Stimulated activated naive B cell treated with anti-CD40 and anti-IgM and Interleukin-4, amounts not matched to agents 10 μg/mL and 1 μg/mL and 100 μg/mL, for 72 hours (primary cell): Measurements from ENCODE around the gene TBX19.

Experiments
- ATAC-seq, 2 donors: fragments of 150-1000 bp; cut with Tn5 transposase; replicated peaks; 2 replicates each; pipeline ENCODE4 v1.10.0; 2021; ENCODE audit warnings: moderate library complexity in 1 of 2
- DNase-seq: peaks from one replicate; pipeline ENCODE4 v3.0.0; 2021
- H3K27ac Mint-ChIP-seq: one replicate; pipeline ENCODE4 v1.8.0; 2022; ENCODE audit warnings: mild to moderate bottlenecking, mixed read lengths
- H3K27me3 Mint-ChIP-seq, 2 donors: one replicate each; pipeline ENCODE4 v1.8.0; 2022; ENCODE audit warnings: mixed read lengths in 2 of 2
- H3K36me3 Mint-ChIP-seq, 2 donors: one replicate each; pipeline ENCODE4 v1.8.0; 2022; ENCODE audit warnings: mixed read lengths in 2 of 2, mild to moderate bottlenecking in 1 of 2
- H3K4me1 Mint-ChIP-seq, 2 donors: one replicate each; pipeline ENCODE4 v1.8.0; 2022; ENCODE audit warnings: mixed read lengths in 2 of 2, mild to moderate bottlenecking in 1 of 2
- H3K4me3 Mint-ChIP-seq, 2 donors: one replicate each; pipeline ENCODE4 v1.8.0; 2022; ENCODE audit warnings: mild to moderate bottlenecking in 2 of 2, mixed read lengths in 2 of 2, moderate library complexity in 1 of 2
- H3K9me3 Mint-ChIP-seq, 2 donors: one replicate each; pipeline ENCODE4 v1.8.0; 2022; ENCODE audit warnings: mixed read lengths in 2 of 2, mild to moderate bottlenecking in 1 of 2

TBX19 gene

DNA sequence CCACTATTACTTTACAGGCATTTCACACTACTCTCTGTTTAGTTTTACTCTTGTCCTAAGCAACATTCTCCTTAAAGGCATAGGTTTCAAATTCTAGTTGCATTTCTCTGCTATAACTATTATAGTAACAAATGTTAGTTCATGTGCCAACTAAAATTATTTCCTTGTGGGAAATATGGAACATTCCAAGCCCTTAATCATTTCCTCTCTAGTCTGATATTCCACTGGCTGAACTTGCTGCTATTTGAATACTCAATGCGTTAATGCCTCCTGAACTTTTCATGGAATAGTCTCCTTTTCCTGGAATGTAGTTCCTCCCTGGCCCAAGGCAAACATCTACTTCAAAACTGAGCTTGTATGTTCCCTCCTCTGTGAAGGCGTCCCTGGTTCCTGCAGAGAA, 19.3 kb upstream of the TBX19 start:
- Mint-ChIP-seq H3K36me3 (peaks cover 37 to 68% of the 10 kb centered on the region in 2 donors), H3K4me1 (peaks cover 0 to 4% of the 10 kb centered on the region in 2 donors)

DNA sequence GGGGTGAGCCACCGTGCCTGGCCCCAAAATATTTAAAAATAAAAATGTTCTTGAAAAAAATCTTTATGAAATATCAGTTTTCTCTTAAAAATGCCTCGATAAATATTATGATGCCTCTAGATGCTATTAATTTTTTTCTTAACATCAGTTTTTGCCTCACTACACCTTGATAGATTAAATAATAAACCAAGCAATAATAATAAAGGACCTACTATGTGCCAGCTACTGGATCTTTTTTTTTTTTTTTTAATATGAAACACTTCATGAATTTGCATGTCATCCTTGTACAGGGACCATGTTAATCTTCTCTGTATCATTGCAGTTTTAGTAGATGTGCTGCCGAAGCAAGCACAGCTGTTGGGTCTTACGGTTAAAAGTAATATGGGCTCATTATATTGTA, 17.5 kb upstream of the TBX19 start:
- DNase-seq (no peak), ATAC-seq (no peak)
- H3K27me3 Mint-ChIP-seq, result no peaks in the 10 kb centered on the region
- H3K27ac Mint-ChIP-seq, result no peak overlapping the region
- peaks cover 29 to 51% of the 10 kb centered on the region in 2 donors for H3K36me3 Mint-ChIP-seq
- no peak overlapping the region for H3K4me3 Mint-ChIP-seq
- peaks cover 0 to 4% of the 10 kb centered on the region in 2 donors for H3K4me1 Mint-ChIP-seq
- H3K9me3 Mint-ChIP-seq, result peaks cover 0 to 4% of the 10 kb centered on the region in 2 donors

More for the DNA sequence above, 19.3 kb upstream of the TBX19 start:
- Mint-ChIP-seq H3K27me3 (no peaks in the 10 kb centered on the region), H3K27ac (no peak overlapping the region), H3K9me3 (peaks cover 0 to 4% of the 10 kb centered on the region in 2 donors), H3K4me3 (no peak overlapping the region)
- DNase-seq (no peak), ATAC-seq (no peak)

DNA sequence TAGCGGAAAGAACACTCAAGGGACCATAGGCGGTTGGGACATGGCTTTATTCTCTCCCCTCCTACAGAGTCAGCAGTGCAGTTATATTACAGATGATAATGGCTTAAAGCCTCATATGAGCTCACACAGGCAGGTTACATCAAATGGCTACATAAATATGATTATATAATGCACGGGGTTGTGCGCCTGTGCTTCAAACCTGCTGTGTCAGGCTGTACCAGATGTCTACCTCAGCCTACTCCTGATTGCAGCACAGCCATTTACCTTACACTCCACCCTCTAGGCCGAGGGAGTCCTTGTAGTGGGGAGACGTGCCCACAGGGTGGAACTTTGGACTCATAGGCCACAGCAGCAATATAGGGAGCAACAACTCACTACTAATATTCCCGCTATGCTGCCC, 16.4 kb upstream of the TBX19 start:
- ATAC-seq, result no peak
- H3K27ac Mint-ChIP-seq, result no peak overlapping the region
- H3K9me3 Mint-ChIP-seq, result peaks cover 2 to 4% of the 10 kb centered on the region in 2 donors
- no peaks in the 10 kb centered on the region for H3K27me3 Mint-ChIP-seq
- peaks cover 32 to 50% of the 10 kb centered on the region in 2 donors for H3K36me3 Mint-ChIP-seq
- no peak overlapping the region for H3K4me3 Mint-ChIP-seq
- H3K4me1 Mint-ChIP-seq, result peaks cover 0 to 4% of the 10 kb centered on the region in 2 donors
- no peak for DNase-seq

DNA sequence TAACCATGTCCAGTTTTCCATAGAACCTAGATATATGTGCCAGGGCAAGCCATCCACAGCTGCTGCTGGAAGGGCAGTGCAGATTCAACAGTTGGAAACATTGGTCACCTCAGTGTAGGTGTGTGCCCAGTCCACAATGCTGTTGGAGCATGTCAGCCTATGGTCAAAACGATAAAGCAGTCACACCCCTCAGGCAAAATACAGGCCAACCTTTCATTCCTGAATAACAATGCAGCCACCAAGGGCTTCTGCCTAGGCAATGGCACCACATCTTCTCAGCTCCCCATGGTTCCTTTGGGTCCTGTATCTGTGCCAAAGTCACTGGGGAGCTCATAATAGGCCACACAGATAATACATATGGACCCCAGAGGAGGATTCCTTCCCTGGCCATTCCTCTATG, 15.1 kb upstream of the TBX19 start:
- H3K27ac Mint-ChIP-seq, result no peak overlapping the region
- DNase-seq (no peak), ATAC-seq (no peak)
- peaks cover 2 to 4% of the 10 kb centered on the region in 2 donors for H3K9me3 Mint-ChIP-seq
- H3K4me3 Mint-ChIP-seq, result no peak overlapping the region
- peaks cover 30 to 55% of the 10 kb centered on the region in 2 donors for H3K36me3 Mint-ChIP-seq
- peaks cover 0 to 4% of the 10 kb centered on the region in 2 donors for H3K4me1 Mint-ChIP-seq
- H3K27me3 Mint-ChIP-seq, result no peaks in the 10 kb centered on the region

DNA sequence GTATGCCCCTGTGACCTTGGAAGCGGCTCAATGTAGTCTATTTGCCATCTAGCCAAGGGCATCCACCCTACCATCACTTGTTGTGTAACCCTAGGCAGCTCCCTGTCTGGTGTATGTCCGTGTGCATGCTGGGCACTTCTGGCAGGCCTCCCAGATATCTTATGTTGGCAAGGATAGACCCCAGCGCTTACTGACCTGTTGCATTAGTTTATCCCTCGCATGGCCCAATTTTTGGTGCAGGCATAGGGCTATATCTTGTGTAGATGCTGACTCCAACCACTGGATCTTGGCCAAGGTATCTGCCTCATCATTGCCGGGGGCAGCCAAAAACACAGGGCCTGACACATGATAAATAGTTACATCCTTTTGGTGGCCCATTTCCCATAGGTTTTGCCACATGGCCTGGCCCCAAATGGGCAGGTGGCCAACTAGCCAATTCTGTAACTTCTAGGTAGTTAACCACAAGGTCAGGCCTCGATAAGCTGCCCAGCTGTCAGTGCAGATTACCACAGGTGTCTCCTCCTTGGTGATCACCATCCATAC, 14.0 kb upstream of the TBX19 start:
- Mint-ChIP-seq H3K9me3 (peaks cover 2 to 4% of the 10 kb centered on the region in 2 donors), H3K4me1 (no peaks in the 10 kb centered on the region), H3K27me3 (no peaks in the 10 kb centered on the region), H3K27ac (no peak overlapping the region), H3K4me3 (no peak overlapping the region), H3K36me3 (peaks cover 19 to 45% of the 10 kb centered on the region in 2 donors)
- DNase-seq (no peak), ATAC-seq (no peak)

DNA sequence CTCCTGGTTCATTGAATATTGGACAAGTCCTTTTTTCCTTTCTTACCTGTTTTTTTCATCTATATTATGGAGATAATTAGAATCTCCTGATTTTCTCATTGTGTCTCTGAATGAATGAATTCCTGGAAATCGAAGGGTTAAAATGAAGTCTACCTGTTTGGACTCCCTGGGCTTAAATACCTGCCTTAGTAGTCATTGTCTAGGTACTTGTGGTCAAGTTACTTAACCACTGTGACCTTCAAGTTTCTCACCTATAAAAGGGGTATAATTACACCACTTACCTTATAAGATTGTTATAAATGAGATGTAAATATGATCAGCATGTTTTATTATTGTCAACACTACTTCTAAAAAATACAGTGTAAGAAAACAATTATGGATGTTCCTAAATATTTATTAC, 9.0 kb upstream of the TBX19 start:
- DNase-seq, result no peak
- Mint-ChIP-seq H3K9me3 (peaks cover 0 to 3% of the 10 kb centered on the region in 2 donors), H3K27ac (no peak overlapping the region), H3K27me3 (no peaks in the 10 kb centered on the region), H3K36me3 (peaks cover 10 to 36% of the 10 kb centered on the region in 2 donors), H3K4me3 (no peak overlapping the region), H3K4me1 (peaks cover 12 to 23% of the 10 kb centered on the region in 2 donors)
- ATAC-seq, result no peak

DNA sequence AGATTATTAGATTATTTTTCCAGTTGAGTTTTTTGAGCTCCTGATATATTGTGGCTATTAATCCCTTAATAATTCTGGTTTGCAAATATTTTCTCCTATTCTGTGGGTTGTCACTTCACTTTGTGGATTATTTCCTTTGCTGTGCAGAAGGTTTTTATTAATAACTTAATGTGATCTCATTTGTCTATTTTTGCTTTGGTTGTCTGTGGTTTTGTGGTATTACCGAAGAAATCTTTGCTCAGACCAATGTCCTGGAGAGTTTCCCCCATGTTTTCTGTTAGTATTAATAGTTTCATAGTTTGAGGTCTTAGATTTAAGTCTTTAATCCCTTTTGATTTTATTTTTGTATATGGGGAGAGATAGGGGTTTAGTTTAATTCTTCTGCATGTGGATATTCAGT, 7.1 kb upstream of the TBX19 start:
- ATAC-seq (peak; percentile 69 to 75), DNase-seq (no peak)
- H3K27me3 Mint-ChIP-seq, result no peaks in the 10 kb centered on the region
- peak overlapping the region; percentile 43 to 49 for H3K4me3 Mint-ChIP-seq
- peak overlapping the region; percentile 59 for H3K27ac Mint-ChIP-seq
- peaks cover 0 to 6% of the 10 kb centered on the region in 2 donors for H3K9me3 Mint-ChIP-seq
- H3K36me3 Mint-ChIP-seq, result peaks cover 18 to 46% of the 10 kb centered on the region in 2 donors
- H3K4me1 Mint-ChIP-seq, result peaks cover 12 to 23% of the 10 kb centered on the region in 2 donors

DNA sequence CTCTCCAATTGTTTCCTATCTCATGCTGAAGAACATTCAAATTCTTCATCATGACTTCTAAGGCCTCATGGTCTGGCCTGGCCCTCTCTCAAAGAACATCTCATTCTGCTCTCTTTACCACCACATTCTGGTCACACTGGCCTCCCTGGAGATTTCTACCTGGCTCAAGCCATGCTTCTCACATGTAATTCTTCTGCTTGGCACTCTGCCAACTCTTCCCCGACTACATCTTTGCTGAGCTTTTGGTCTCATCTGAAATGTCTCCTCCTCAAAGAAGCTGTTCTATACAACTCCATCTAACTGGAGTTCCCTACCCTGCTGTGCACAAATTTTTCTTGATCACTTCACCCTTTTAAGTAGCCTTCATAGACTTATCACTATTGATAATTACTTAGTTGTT, 1.4 kb upstream of the TBX19 start:
- peaks cover 0 to 2% of the 10 kb centered on the region in 2 donors for H3K9me3 Mint-ChIP-seq
- no peak for DNase-seq
- peaks cover 23 to 42% of the 10 kb centered on the region in 2 donors for H3K36me3 Mint-ChIP-seq
- no peak overlapping the region for H3K4me3 Mint-ChIP-seq
- no peaks in the 10 kb centered on the region for H3K27me3 Mint-ChIP-seq
- no peak overlapping the region for H3K27ac Mint-ChIP-seq
- H3K4me1 Mint-ChIP-seq, result peaks cover 6 to 17% of the 10 kb centered on the region in 2 donors
- no peak for ATAC-seq

DNA sequence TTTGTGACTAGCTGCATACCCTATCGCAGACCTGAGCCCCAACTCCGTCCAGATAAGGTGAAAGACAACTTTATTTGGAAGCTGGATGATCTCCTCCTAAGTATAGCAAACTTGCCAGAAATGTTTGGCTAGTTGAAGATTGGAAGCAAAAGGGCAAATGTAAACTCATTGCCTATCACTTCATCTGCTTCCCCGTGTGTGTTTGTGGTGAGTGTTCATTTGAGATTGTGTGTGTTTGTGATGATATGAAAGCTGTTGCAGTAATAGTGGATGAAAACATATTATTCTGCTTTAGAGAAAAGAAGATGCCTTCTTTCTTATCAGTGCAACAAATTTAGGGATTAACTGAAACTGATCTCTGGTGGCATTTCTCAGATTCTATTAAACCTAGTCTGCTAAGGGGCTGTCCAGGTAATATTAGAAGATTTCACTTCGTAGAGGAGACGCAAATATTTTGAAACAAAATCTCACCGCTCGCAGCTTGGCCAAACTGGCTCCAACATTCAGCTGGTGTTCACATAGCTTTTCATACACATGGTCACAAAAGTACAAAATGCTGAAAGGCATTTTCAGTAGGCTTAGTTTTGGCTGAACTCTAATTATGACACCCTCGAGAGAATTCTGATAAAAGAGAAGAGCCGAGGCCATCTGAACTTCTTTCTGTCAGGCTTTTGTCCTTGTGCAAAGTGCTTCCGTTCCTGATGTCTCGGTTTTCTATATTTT, 1.1 kb downstream of the TBX19 start:
- H3K36me3 Mint-ChIP-seq, result peaks cover 21 to 38% of the 10 kb centered on the region in 2 donors
- ATAC-seq (no peak), DNase-seq (no peak)
- peaks cover 3 to 11% of the 10 kb centered on the region in 2 donors for H3K4me1 Mint-ChIP-seq
- H3K9me3 Mint-ChIP-seq, result peaks cover 0 to 2% of the 10 kb centered on the region in 2 donors
- no peak overlapping the region for H3K4me3 Mint-ChIP-seq
- H3K27ac Mint-ChIP-seq, result no peak overlapping the region
- H3K27me3 Mint-ChIP-seq, result no peaks in the 10 kb centered on the region

DNA sequence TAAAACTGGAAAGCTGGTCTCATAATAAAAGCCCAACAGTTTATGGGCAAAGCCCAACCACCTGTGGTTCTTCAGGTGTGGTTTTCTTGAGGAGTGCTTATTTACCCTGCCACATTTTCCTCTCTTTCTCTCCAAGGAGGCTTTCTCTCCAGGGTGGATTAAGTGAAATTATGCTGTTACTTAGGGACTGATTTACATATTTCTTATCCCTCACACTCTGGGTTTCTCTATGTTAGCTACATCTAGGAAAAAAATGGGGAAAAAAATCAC, 4.8 kb downstream of the TBX19 start:
- Mint-ChIP-seq H3K4me3 (no peak overlapping the region), H3K4me1 (peaks cover 8 to 18% of the 10 kb centered on the region in 2 donors), H3K36me3 (peaks cover 16 to 19% of the 10 kb centered on the region in 2 donors), H3K27me3 (no peaks in the 10 kb centered on the region), H3K27ac (no peak overlapping the region), H3K9me3 (no peaks in the 10 kb centered on the region)
- ATAC-seq, result no peak
- no peak for DNase-seq

DNA sequence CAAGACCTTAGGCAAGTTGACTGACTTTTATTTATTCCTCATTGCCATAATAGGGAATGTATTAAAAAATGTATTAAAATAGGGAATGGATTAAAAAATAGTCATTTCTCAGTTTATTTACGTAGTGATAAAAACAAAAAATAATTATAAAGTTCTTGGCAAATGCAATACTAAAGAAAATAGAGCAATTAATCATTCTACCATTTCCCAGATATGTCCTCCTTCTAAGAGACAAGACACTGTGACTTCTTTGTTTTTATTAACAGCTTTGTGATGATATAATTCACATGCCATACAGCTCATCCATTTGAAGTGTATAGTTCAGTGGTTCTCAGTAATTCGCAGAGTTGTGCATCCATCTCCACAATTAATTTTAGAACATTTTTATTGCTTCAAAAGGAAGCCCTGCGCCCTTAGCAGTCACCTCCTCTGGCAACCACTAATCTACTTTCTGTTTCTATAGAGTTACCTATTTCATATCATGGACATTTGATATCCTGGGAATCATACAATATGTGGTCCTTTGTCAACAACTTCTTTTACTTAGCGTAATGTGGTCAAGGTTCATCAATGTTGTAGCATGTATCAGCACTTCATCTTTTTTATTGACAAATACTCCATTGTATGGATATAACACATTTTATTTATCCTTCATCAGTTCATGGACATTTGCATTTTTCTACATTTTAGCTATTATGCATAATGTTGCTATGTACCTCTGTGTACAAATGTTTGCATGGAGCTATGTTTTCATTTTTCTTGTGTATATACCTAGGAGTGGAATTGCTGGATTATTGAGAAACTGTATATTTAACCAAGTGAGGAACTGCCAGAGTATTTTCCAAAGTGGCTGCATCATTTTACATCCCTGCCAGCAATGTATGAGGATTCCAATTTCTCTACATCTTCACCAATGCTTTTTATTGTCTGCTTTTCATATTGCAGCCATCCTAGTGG, 5.6 kb downstream of the TBX19 start:
- Mint-ChIP-seq H3K4me3 (no peak overlapping the region), H3K4me1 (peaks cover 8 to 18% of the 10 kb centered on the region in 2 donors), H3K27me3 (no peaks in the 10 kb centered on the region), H3K9me3 (no peaks in the 10 kb centered on the region), H3K27ac (no peak overlapping the region), H3K36me3 (peaks cover 11 to 15% of the 10 kb centered on the region in 2 donors)
- no peak for ATAC-seq
- DNase-seq, result no peak

DNA sequence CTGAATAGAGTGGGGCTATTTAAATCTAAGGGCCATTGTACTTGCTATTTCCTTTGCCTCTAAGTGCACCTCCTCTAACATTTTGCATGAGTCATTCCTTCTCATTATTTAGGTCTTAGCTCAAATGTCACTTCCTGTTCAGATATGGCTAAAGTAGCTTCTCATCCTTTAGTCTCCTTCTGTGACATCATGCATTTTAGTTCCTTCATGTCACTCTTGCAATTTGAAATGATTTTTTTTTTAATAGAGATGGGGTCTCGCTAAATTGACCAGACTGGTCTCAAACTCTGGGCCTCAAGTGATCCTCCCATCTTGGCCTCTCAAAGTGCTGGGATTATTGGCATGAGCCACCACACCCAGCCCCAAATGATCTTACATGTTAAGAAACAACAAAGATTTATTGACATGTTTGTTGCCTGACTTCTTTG, 6.6 kb downstream of the TBX19 start:
- H3K4me1 Mint-ChIP-seq, result peaks cover 8 to 18% of the 10 kb centered on the region in 2 donors
- H3K9me3 Mint-ChIP-seq, result no peaks in the 10 kb centered on the region
- H3K36me3 Mint-ChIP-seq, result peaks cover 11 to 12% of the 10 kb centered on the region in 2 donors
- no peak for DNase-seq
- H3K27ac Mint-ChIP-seq, result no peak overlapping the region
- H3K27me3 Mint-ChIP-seq, result no peaks in the 10 kb centered on the region
- peak; percentile 66 to 83 for ATAC-seq
- no peak overlapping the region for H3K4me3 Mint-ChIP-seq

DNA sequence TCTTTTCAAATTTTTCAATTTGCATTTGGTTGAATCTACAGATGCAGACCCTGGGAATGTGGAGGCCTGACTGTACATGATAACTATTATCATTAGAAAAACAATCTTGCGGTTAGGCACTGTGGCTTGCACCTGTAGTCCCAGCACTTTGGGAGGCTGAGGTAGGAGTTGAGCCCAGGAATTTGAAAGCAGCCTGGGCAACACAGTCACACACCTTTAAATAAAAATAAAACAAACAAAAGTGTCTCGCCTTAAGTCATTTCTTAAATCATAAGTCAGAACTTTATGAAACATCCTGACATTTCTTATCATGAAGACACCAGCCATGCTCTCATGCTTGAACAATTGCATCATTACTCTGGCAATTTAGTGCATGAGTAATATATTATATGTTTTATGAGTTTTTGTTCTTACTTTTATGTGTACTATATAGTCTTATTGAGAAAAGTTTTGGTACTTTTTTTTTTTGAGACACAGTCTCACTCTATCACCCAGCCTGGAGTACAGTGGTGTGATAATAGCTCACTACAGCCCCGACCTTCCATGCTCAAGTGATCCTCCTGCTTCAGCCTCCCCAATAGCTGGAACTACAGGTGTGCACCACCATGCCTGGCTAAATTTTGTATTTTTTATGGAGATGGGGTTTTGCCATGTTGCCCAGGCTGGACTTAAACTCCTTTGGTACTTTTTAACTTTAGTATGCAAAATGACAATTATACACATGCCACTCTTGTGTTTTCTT, 7.8 kb downstream of the TBX19 start:
- no peak for ATAC-seq

More for the DNA sequence above, 7.8 kb downstream of the TBX19 start:
- H3K27ac Mint-ChIP-seq, result no peak overlapping the region
- H3K36me3 Mint-ChIP-seq, result peaks cover 9 to 17% of the 10 kb centered on the region in 2 donors
- no peaks in the 10 kb centered on the region for H3K27me3 Mint-ChIP-seq
- peaks cover 7 to 16% of the 10 kb centered on the region in 2 donors for H3K4me1 Mint-ChIP-seq
- H3K9me3 Mint-ChIP-seq, result no peaks in the 10 kb centered on the region
- no peak overlapping the region for H3K4me3 Mint-ChIP-seq
- no peak for DNase-seq
